ENCODE measurements around the gene UBAP1. TPM values are rescaled to one million over a fixed set of nuclear protein-coding genes. Genes with fewer than 3 reads are reported as not detected.
"Not testable (repeated sequence)": the region's sequence is repeated elsewhere in the genome, so short reads cannot be mapped to it uniquely, and the experiment has no call there.

The UBAP1 gene
- total RNA-seq, 4 donors from 2014 or later = 13.5 to 37.8 (median 31.7) TPM

GRCh38 chr9:34232201-34232600, 53.4 kb downstream of the UBAP1 start:
- DNase-seq = no peak
- H3K27me3 ChIP-seq = no peaks in the 10 kb centered on the region
- WGBS, 2 donors (ENCODE audit: low coverage in 1 of 2) = 98 to 100% methylated on average over 1 to 2 of the region's 2 CpGs
- no peaks in the 10 kb centered on the region for H3K9me3 ChIP-seq
- in situ Hi-C loops (cut with MboI; ENCODE audit: low pct_ligation_motif_present in 1 of 4, low pct_unique_long_range_greater_than_20kb in 1 of 4, low sequenced_read_pairs in 3 of 4) = no loop called here
- TF ChIP-seq POLR2AphosphoS5 (IDR thresholded peaks at IDR 0.05) = no peak
- H3K36me3 ChIP-seq = peaks cover 0 to 12% (median 4%) of the 10 kb centered on the region in 4 donors
- no peaks in the 10 kb centered on the region for H3K4me1 ChIP-seq
- no peak overlapping the region for H3K4me3 ChIP-seq
- intact Hi-C loops (cut with DNase I; ENCODE audit: low total_unique reads) = no loop called here
- no peak overlapping the region for H3K27ac ChIP-seq

GRCh38 chr9:34233672-34234071, 54.8 kb downstream of the UBAP1 start:
- DNase-seq = no peak
- intact Hi-C loops (cut with DNase I; ENCODE audit: low total_unique reads) = no loop called here
- Histone ChIP-seq H3K4me1 (no peaks in the 10 kb centered on the region), H3K27me3 (no peaks in the 10 kb centered on the region), H3K9me3 (no peaks in the 10 kb centered on the region), H3K36me3 (peaks cover 0 to 20% (median 4%) of the 10 kb centered on the region in 4 donors), H3K27ac (no peak overlapping the region), H3K4me3 (no peak overlapping the region)
- 89 to 100% methylated on average over 1 of the region's 1 CpG for WGBS, 2 donors (ENCODE audit: low coverage in 1 of 2)
- in situ Hi-C loops (cut with MboI; ENCODE audit: low pct_ligation_motif_present in 1 of 4, low pct_unique_long_range_greater_than_20kb in 1 of 4, low sequenced_read_pairs in 3 of 4) = no loop called here
- no peak for TF ChIP-seq POLR2A (IDR thresholded peaks at IDR 0.05)
- TF ChIP-seq EP300 (IDR thresholded peaks at IDR 0.05; ENCODE audit: low read depth) = no peak
- no peak for TF ChIP-seq CTCF (IDR thresholded peaks at IDR 0.05)
- no peak for TF ChIP-seq POLR2AphosphoS5 (IDR thresholded peaks at IDR 0.05)

GRCh38 chr9:34237836-34238235, 59.0 kb downstream of the UBAP1 start:
- DNase-seq = no peak
- Histone ChIP-seq H3K4me3 (no peak overlapping the region), H3K4me1 (peaks cover 0 to 20% (median 2%) of the 10 kb centered on the region in 4 donors), H3K36me3 (peaks cover 0 to 41% (median 11%) of the 10 kb centered on the region in 4 donors), H3K27ac (no peak overlapping the region), H3K9me3 (no peaks in the 10 kb centered on the region), H3K27me3 (no peaks in the 10 kb centered on the region)
- TF ChIP-seq CTCF (IDR thresholded peaks at IDR 0.05) = no peak
- TF ChIP-seq POLR2AphosphoS5 (IDR thresholded peaks at IDR 0.05) = no peak
- TF ChIP-seq POLR2A (IDR thresholded peaks at IDR 0.05) = no peak
- TF ChIP-seq EP300 (IDR thresholded peaks at IDR 0.05; ENCODE audit: low read depth) = no peak
- 88 to 90% methylated on average over 4 of the region's 4 CpGs for WGBS, 2 donors (ENCODE audit: low coverage in 1 of 2)
- intact Hi-C loops (cut with DNase I; ENCODE audit: low total_unique reads) = no loop called here
- in situ Hi-C loops (cut with MboI; ENCODE audit: low pct_ligation_motif_present in 1 of 4, low pct_unique_long_range_greater_than_20kb in 1 of 4, low sequenced_read_pairs in 3 of 4) = no loop called here

GRCh38 chr9:34240006-34240405, 61.2 kb downstream of the UBAP1 start:
- peaks cover 0 to 35% (median 11%) of the 10 kb centered on the region in 4 donors for H3K36me3 ChIP-seq
- no peak for DNase-seq
- TF ChIP-seq CTCF (IDR thresholded peaks at IDR 0.05) (no peak), POLR2A (IDR thresholded peaks at IDR 0.05) (no peak), POLR2AphosphoS5 (IDR thresholded peaks at IDR 0.05) (no peak), EP300 (IDR thresholded peaks at IDR 0.05; ENCODE audit: low read depth) (no peak)
- intact Hi-C loops (cut with DNase I; ENCODE audit: low total_unique reads) (no loop called here), in situ Hi-C loops (cut with MboI; ENCODE audit: low pct_ligation_motif_present in 1 of 4, low pct_unique_long_range_greater_than_20kb in 1 of 4, low sequenced_read_pairs in 3 of 4) (no loop called here)
- 69 to 80% methylated on average over 1 of the region's 1 CpG for WGBS, 2 donors (ENCODE audit: low coverage in 1 of 2)
- no peak overlapping the region for H3K4me3 ChIP-seq
- H3K27me3 ChIP-seq = no peaks in the 10 kb centered on the region
- no peak overlapping the region for H3K27ac ChIP-seq
- H3K4me1 ChIP-seq = peaks cover 0 to 24% (median 2%) of the 10 kb centered on the region in 4 donors
- H3K9me3 ChIP-seq = no peaks in the 10 kb centered on the region

- intact Hi-C loops (cut with DNase I; ENCODE audit: low total_unique reads) (no loop called here), in situ Hi-C loops (cut with MboI; ENCODE audit: low pct_ligation_motif_present in 1 of 4, low pct_unique_long_range_greater_than_20kb in 1 of 4, low sequenced_read_pairs in 3 of 4) (no loop called here)
- TF ChIP-seq CTCF (IDR thresholded peaks at IDR 0.05) (no peak), EP300 (IDR thresholded peaks at IDR 0.05; ENCODE audit: low read depth) (no peak), POLR2AphosphoS5 (IDR thresholded peaks at IDR 0.05) (no peak), POLR2A (IDR thresholded peaks at IDR 0.05) (no peak)
- WGBS, 2 donors (ENCODE audit: low coverage in 1 of 2) = 30 to 40% methylated on average over 1 to 2 of the region's 2 CpGs
- Histone ChIP-seq H3K36me3 (peaks cover 0 to 27% (median 7%) of the 10 kb centered on the region in 4 donors), H3K9me3 (no peaks in the 10 kb centered on the region), H3K27ac (peak overlapping the region in 1 of 4 donors; percentile 14), H3K4me3 (no peak overlapping the region), H3K27me3 (no peaks in the 10 kb centered on the region), H3K4me1 (peaks cover 0 to 24% (median 2%) of the 10 kb centered on the region in 4 donors)
- no peak for DNase-seq
These were observed 64.0 kb downstream of the UBAP1 start for GRCh38 chr9:34242830-34243229.

GRCh38 chr9:34245212-34245611, 66.4 kb downstream of the UBAP1 start:
- H3K9me3 ChIP-seq; in situ Hi-C loops (cut with MboI; ENCODE audit: low pct_ligation_motif_present in 1 of 4, low pct_unique_long_range_greater_than_20kb in 1 of 4, low sequenced_read_pairs in 3 of 4); H3K27me3 ChIP-seq; intact Hi-C loops (cut with DNase I; ENCODE audit: low total_unique reads); H3K4me3 ChIP-seq; H3K27ac ChIP-seq; DNase-seq: not testable (repeated sequence)
- Histone ChIP-seq H3K36me3 (peaks cover 0 to 25% (median 7%) of the 10 kb centered on the region in 4 donors), H3K4me1 (peaks cover 0 to 13% (median 3%) of the 10 kb centered on the region in 4 donors)
- WGBS, 2 donors (ENCODE audit: low coverage in 1 of 2) = no CpG with 5 or more reads among the region's 2 CpGs
